Left ventricle myocardium inferior (tissue), 1 donor: ENCODE measurements around the gene OTOP3. TPM values are rescaled to one million over a fixed set of nuclear protein-coding genes. Genes with fewer than 3 reads are reported as not detected.

Source experiments
- DNase-seq: peaks from one replicate; pipeline ENCODE4 v3.0.0-alpha.2; 2020
- H3K27ac ChIP-seq: fragments of 200-600 bp; replicated peaks from 2 replicates; pipeline ENCODE4 v1.8.0; 2021
- H3K27me3 ChIP-seq: fragments of 200-600 bp; 2 replicates; pipeline ENCODE4 v1.8.0; 2021; ENCODE audit warnings: low read depth
- H3K36me3 ChIP-seq: fragments of 200-600 bp; 2 replicates; pipeline ENCODE4 v1.8.0; 2021
- H3K4me1 ChIP-seq: fragments of 200-600 bp; 2 replicates; pipeline ENCODE4 v1.8.0; 2021
- H3K4me3 ChIP-seq: fragments of 200-600 bp; 2 replicates; pipeline ENCODE4 v1.8.0; 2021; ENCODE audit warnings: mild to moderate bottlenecking, moderate library complexity
- H3K9me3 ChIP-seq: fragments of 200-600 bp; replicated peaks from 2 replicates; pipeline ENCODE4 v1.8.0; 2021
- intact Hi-C: fragments of 100-400 bp; cut with micrococcal nuclease; formaldehyde crosslinking; loops from one replicate; pipeline ENCODE4 v1.11.0; 2022
- total RNA-seq: library from RNA; stranded (reverse); fragmentation: NEBNext Ultra II Directional; extraction: Animal tissue kit (Norgen Biotek cat#: 25700); gene quantifications from one replicate; pipeline ENCODE4 v1.2.1, GENCODE V29; 2021
- TF ChIP-seq, protein P1 (sequence below): fragments of 200-600 bp; IDR thresholded peaks from 2 replicates; pipeline ENCODE4 v1.8.0; 2021; ENCODE audit warnings: antibody characterized with exemption, mild to moderate bottlenecking, borderline replicate concordance
- donor health status: DM: no; HTN: yes; CAD: no; lungs with severe emphysema.

The OTOP3 gene
- total RNA-seq, 1 donor from 2014 or later: not detected

DNA sequence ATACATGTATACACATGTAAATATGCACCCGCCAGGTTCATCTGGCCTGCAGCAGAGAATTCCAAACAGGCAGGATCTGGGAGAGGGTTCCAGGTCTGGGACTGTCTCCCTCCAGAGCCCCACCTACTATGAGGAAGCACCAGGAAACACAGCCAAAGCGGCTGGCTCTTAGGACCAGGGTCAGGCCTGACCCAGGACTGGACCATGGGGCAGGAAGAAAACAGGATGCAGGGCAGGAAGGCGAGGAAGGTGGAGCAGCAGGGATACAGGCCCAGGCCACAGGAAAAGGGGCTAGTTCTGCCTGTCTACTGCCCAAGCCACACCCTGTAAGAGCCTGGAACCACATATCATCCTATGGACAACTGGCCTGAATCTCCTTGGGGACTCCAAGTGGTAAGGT is 34.7 kb downstream of the OTOP3 start:
- peaks cover 40% of the 10 kb centered on the region for H3K4me1 ChIP-seq
- peaks cover 26% of the 10 kb centered on the region for H3K27me3 ChIP-seq
- peak overlapping the region; percentile 86 for H3K4me3 ChIP-seq
- TF ChIP-seq, protein P1, sequence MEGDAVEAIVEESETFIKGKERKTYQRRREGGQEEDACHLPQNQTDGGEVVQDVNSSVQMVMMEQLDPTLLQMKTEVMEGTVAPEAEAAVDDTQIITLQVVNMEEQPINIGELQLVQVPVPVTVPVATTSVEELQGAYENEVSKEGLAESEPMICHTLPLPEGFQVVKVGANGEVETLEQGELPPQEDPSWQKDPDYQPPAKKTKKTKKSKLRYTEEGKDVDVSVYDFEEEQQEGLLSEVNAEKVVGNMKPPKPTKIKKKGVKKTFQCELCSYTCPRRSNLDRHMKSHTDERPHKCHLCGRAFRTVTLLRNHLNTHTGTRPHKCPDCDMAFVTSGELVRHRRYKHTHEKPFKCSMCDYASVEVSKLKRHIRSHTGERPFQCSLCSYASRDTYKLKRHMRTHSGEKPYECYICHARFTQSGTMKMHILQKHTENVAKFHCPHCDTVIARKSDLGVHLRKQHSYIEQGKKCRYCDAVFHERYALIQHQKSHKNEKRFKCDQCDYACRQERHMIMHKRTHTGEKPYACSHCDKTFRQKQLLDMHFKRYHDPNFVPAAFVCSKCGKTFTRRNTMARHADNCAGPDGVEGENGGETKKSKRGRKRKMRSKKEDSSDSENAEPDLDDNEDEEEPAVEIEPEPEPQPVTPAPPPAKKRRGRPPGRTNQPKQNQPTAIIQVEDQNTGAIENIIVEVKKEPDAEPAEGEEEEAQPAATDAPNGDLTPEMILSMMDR: no peak
- H3K27ac ChIP-seq: peak overlapping the region; percentile 82
- no peaks in the 10 kb centered on the region for H3K36me3 ChIP-seq
- DNase-seq: peak; percentile 26
- intact Hi-C loops: no loop called here
- H3K9me3 ChIP-seq: no peaks in the 10 kb centered on the region

- peak overlapping the region; percentile 82 for H3K27ac ChIP-seq
- DNase-seq: no peak
- H3K36me3 ChIP-seq: no peaks in the 10 kb centered on the region
- H3K4me1 ChIP-seq: peaks cover 40% of the 10 kb centered on the region
- intact Hi-C loops: no loop called here
- peaks cover 27% of the 10 kb centered on the region for H3K27me3 ChIP-seq
- peak overlapping the region; percentile 86 for H3K4me3 ChIP-seq
- TF ChIP-seq, protein P1: no peak
- no peaks in the 10 kb centered on the region for H3K9me3 ChIP-seq
Measured at GRCh38 chr17:74971069-74971841, 35.6 kb downstream of the OTOP3 start.

DNA sequence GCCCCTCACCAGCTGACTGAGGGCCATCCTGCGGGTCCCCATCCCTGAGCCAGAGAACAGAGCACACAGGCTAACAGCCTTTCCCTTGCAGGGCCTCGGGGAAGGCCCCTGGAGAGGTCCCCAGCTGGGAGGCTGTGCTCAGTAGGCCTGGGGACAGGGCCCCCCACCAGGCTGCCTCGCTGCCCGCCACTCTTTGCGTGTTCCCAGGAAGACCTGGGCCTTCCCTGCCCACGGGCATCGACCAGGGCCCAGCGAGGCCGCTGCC is 36.1 kb downstream of the OTOP3 start:
- Histone ChIP-seq H3K27ac (peak overlapping the region; percentile 82), H3K36me3 (no peaks in the 10 kb centered on the region), H3K27me3 (peaks cover 27% of the 10 kb centered on the region), H3K4me3 (peak overlapping the region; percentile 86), H3K9me3 (no peaks in the 10 kb centered on the region), H3K4me1 (peaks cover 40% of the 10 kb centered on the region)
- intact Hi-C loops: no loop called here
- no peak for DNase-seq
- TF ChIP-seq, protein P1: no peak

GRCh38 chr17:74972107-74972972 is 36.6 kb downstream of the OTOP3 start, which contains the start of gene HID1:
Gene HID1, minus strand, starts transcription at chr17:74972759. Its CDS starts 103 bp downstream, at chr17:74972656.
- intact Hi-C loops: no loop called here
- Histone ChIP-seq H3K4me1 (peaks cover 40% of the 10 kb centered on the region), H3K27me3 (peaks cover 27% of the 10 kb centered on the region), H3K4me3 (peak within 1 kb of the TSS; percentile 86), H3K9me3 (no peaks in the 10 kb centered on the region), H3K27ac (peak within 1 kb of the TSS; percentile 82), H3K36me3 (no peaks in the 10 kb centered on the region)
- TF ChIP-seq, protein P1: no peak
- DNase-seq: peak; percentile 60

DNA sequence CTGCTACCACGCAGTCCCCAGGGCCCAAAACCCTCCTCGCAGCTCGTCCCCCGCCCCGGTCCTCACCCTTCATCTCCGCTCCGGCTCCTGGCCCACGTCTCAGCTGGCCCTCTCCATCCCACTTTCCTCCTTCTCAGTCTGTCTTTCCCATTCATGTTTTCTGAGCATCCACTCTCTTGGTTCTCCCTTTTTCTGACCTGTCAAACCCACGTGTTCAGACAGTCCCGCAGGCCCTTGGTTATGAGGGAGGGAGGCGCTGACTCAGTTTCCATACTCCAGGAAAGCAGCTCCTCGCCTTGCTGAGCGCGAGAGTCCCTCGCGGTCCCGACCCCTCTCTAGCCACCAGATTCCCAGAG is 37.3 kb downstream of the OTOP3 start:
- intact Hi-C loops: no loop called here
- Histone ChIP-seq H3K27me3 (peaks cover 27% of the 10 kb centered on the region), H3K36me3 (no peaks in the 10 kb centered on the region), H3K4me3 (peak overlapping the region; percentile 86), H3K9me3 (no peaks in the 10 kb centered on the region), H3K27ac (no peak overlapping the region), H3K4me1 (peaks cover 40% of the 10 kb centered on the region)
- TF ChIP-seq, protein P1: no peak
- DNase-seq: no peak
